K562 (cell line): ENCODE measurements around the gene TMEM41B. TPM values are rescaled to one million over a fixed set of nuclear protein-coding genes. Genes with fewer than 3 reads are reported as not detected.

ENCODE experiments used
- ATAC-seq: fragments of 200-7000 bp; cut with Tn5 transposase; 3 replicates; pipeline ENCODE4 v1.9.1; 2020; ENCODE audit warnings: moderate library complexity
- BruUV-seq: library from RNA; stranded (reverse); fragments of 400-500 nt; replicated peaks from 2 replicates; lab custom pipeline; 2021; lab: Mats Ljungman, UMichigan
- CTCF ChIA-PET: fragments of 300-600 bp; formaldehyde crosslinking; extraction: SDS; loops from one replicate; lab custom pipeline; 2021; ENCODE audit warnings: low intra/inter-chr PET ratio; lab: Yijun Ruan, JAX
- POLR2A ChIA-PET: fragments of 300-600, 350-650 bp; sonication (Branson Sonifier 250); formaldehyde crosslinking; extraction: SDS; loops from one replicate; lab custom pipeline; 2021; ENCODE audit warnings: antibody characterized with exemption, inconsistent platforms; lab: Yijun Ruan, JAX
- DNase-seq, 4 experiments: peaks; one replicate each; pipeline versions ENCODE4 v3.0.0 to v3.0.0-alpha.2; 2011 to 2018; ENCODE audit warnings: low spot score in 3 of 4, mixed read lengths in 3 of 4; ENCODE audit errors: extremely low read depth in 1 of 4
- FAIRE-seq: peaks from 2 replicates; lab custom pipeline; 2011; peaks lifted over from hg19 to GRCh38; lab: Jason Lieb, UNC
- H2AFZ ChIP-seq: 2 replicates; pipeline ENCODE4 v1.6.0; 2011; ENCODE audit warnings: low read depth, low read length, control low read depth, inconsistent platforms
- H3K27ac ChIP-seq: fragments of 200-600 bp; 3 replicates; pipeline ENCODE4 v1.8.0; 2011; ENCODE audit warnings: low read depth, mild to moderate bottlenecking, control low read depth, inconsistent platforms, low read length, moderate library complexity, mixed read lengths; ENCODE audit errors: extremely low read depth
- H3K27me3 ChIP-seq, 2 experiments: fragments of 300-600 bp in 1 of 2; 2 replicates in 1 of 2; 3 replicates in 1 of 2; pipeline versions ENCODE4 v1.6.0 to v1.8.0; 2011; ENCODE audit warnings: inconsistent platforms in 2 of 2, low read length in 2 of 2, mild to moderate bottlenecking in 1 of 2, mixed read lengths in 1 of 2, moderate library complexity in 1 of 2; ENCODE audit not compliant: control insufficient read depth in 2 of 2, insufficient read depth in 2 of 2
- H3K36me3 ChIP-seq: fragments of 300-600 bp; 3 replicates; pipeline ENCODE4 v1.8.0; 2011; ENCODE audit warnings: mild to moderate bottlenecking, low read length, inconsistent platforms; ENCODE audit not compliant: control insufficient read depth, insufficient read depth
- H3K4me1 ChIP-seq, 2 experiments: fragments of 200-600 bp in 1 of 2; replicated peaks in 1 of 2; 2 replicates in 1 of 2; 3 replicates in 1 of 2; pipeline versions ENCODE4 v1.5.1 to v1.8.0; 2011; ENCODE audit warnings: inconsistent platforms in 2 of 2, low read length in 2 of 2, mild to moderate bottlenecking in 1 of 2, mixed read lengths in 1 of 2, moderate library complexity in 1 of 2; ENCODE audit not compliant: control insufficient read depth in 2 of 2, insufficient read depth in 2 of 2
- H3K4me2 ChIP-seq: 2 replicates; pipeline ENCODE4 v1.6.1; 2011; ENCODE audit warnings: low read length, control low read depth, inconsistent platforms, mixed read lengths; ENCODE audit not compliant: insufficient read depth
- H3K4me3 ChIP-seq: fragments of 200-600 bp; sonication (generic), shearing (Covaris generic); 2 replicates; pipeline ENCODE4 v1.5.1; 2016; ENCODE audit warnings: control low read depth, inconsistent platforms
- H3K79me2 ChIP-seq: fragments of 200-600 bp; 3 replicates; pipeline ENCODE4 v1.8.0; 2011; ENCODE audit warnings: low read length, inconsistent platforms; ENCODE audit not compliant: control insufficient read depth, insufficient read depth
- H3K9ac ChIP-seq, 2 experiments: 2 replicates each; pipeline versions ENCODE4 v1.6.0 to v1.6.1; 2011; ENCODE audit warnings: low read depth in 2 of 2, low read length in 2 of 2, control low read depth in 1 of 2, inconsistent platforms in 1 of 2, mild to moderate bottlenecking in 1 of 2, mixed read lengths in 1 of 2; ENCODE audit not compliant: insufficient read depth in 1 of 2
- H3K9me1 ChIP-seq: one replicate; pipeline ENCODE4 v1.6.0; 2011; ENCODE audit warnings: inconsistent platforms, mild to moderate bottlenecking, low read length, moderate library complexity; ENCODE audit not compliant: control insufficient read depth, insufficient read depth
- H3K9me3 ChIP-seq: replicated peaks from 2 replicates; pipeline ENCODE4 v1.5.1; 2011; ENCODE audit warnings: low read depth, low read length, inconsistent platforms; ENCODE audit not compliant: control insufficient read depth, insufficient read depth
- H4K20me1 ChIP-seq: replicated peaks from 2 replicates; pipeline ENCODE4 v1.6.1; 2011; ENCODE audit warnings: low read length, inconsistent platforms, mixed read lengths; ENCODE audit not compliant: control insufficient read depth, insufficient read depth
- ESRRA ChIP-seq: fragments of 450-650 bp; IDR thresholded peaks from 2 replicates; pipeline ENCODE4 v1.6.1; 2014; ENCODE audit warnings: low read depth, mild to moderate bottlenecking, moderate library complexity, borderline replicate concordance
- HDAC2 ChIP-seq: fragments of 450-650 bp; IDR thresholded peaks from 2 replicates; pipeline ENCODE4 v1.6.1; 2016; ENCODE audit warnings: mild to moderate bottlenecking
- MEIS2 ChIP-seq: fragments of 450-650 bp; IDR thresholded peaks from 2 replicates; pipeline ENCODE4 v1.6.1; 2014; ENCODE audit warnings: mild to moderate bottlenecking; ENCODE audit not compliant: partially characterized antibody
- NCOA2 ChIP-seq, 2 experiments: fragments of 450-650 bp; IDR thresholded peaks; 2 replicates each; pipeline ENCODE4 v1.6.1; 2018; ENCODE audit warnings: mild to moderate bottlenecking in 2 of 2, moderate library complexity in 1 of 2; ENCODE audit not compliant: partially characterized antibody in 2 of 2
- RNF2 ChIP-seq: sonication (generic); IDR thresholded peaks from 2 replicates; pipeline ENCODE4 v1.6.1; 2016
- SAP30 ChIP-seq: fragments of 200-600 bp; sonication (generic); IDR thresholded peaks from 2 replicates; pipeline ENCODE4 v1.6.1; 2012; ENCODE audit warnings: borderline replicate concordance, low read depth, mild to moderate bottlenecking, moderate library complexity, low read length, control low read depth, inconsistent platforms; ENCODE audit not compliant: insufficient read depth, poor library complexity, severe bottlenecking
- SMARCE1 ChIP-seq: fragments of 450-650 bp; IDR thresholded peaks from 2 replicates; pipeline ENCODE4 v1.7.1; 2016; ENCODE audit warnings: mild to moderate bottlenecking
- ZBTB1 ChIP-seq: sonication (generic); formaldehyde crosslinking; IDR thresholded peaks from 2 replicates; pipeline ENCODE4 v1.8.1; 2023; ENCODE audit warnings: missing genetic modification reagents, low read depth, mild to moderate bottlenecking, borderline replicate concordance
- WGBS: fragments of 100-300 bp; shearing (Covaris generic); methylation state at CpG from one replicate; pipeline ENCODE4 v1.1.6; 2016; ENCODE audit warnings: low coverage, mixed read lengths; ENCODE audit not compliant: insufficient coverage; ENCODE audit errors: missing lambda C conversion rate; 5-methylcytosine and 5-hydroxymethylcytosine counted together
- in situ Hi-C: fragments of 300-500 bp; cut with MboI; formaldehyde crosslinking; loops from 4 replicates; pipeline ENCODE4 v1.15.0; 2018; ENCODE audit warnings: inconsistent platforms, mixed read lengths
- intact Hi-C: fragments of 100-400 bp; cut with micrococcal nuclease; formaldehyde crosslinking; loops from 2 replicates; pipeline ENCODE4 v1.14.2; 2022
- polyA plus RNA-seq, 8 experiments: library from polyadenylated mRNA; depleted of rRNA in 4 of 8; stranded (reverse) in 5 of 8; unstranded in 3 of 8; fragments of >200 nt; fragmentation: Nextera tagmentation in 2 of 8; fragmentation: Illumina TruSeq in 1 of 8; extraction: Ambion mirVana in 2 of 8; extraction: Trizol in 1 of 8; gene quantifications; 2 replicates each; pipeline versions ENCODE4 v1.2.1 to v1.2.3, GENCODE V29; 2011 to 2014; ENCODE audit warnings: inconsistent platforms in 1 of 8, missing spikeins in 1 of 8
- total RNA-seq, 7 experiments: library from RNA; depleted of rRNA in 6 of 7; stranded (reverse); fragments of >200 nt in 6 of 7; fragmentation: Illumina TruSeq in 2 of 7; extraction: Trizol in 2 of 7; gene quantifications; 2 replicates each; pipeline versions ENCODE4 v1.2.1 to v1.2.3, GENCODE V29; 2011 to 2021; ENCODE audit warnings: low replicate concordance in 1 of 7
- TF ChIP-seq, protein P1 (sequence below): fragments of 450-650 bp; IDR thresholded peaks from 2 replicates; pipeline ENCODE4 v1.6.1; 2016
- TF ChIP-seq, protein P2 (sequence below): sonication (generic); IDR thresholded peaks from 2 replicates; pipeline ENCODE4 v1.6.1; 2016
- TF ChIP-seq, protein P3 (sequence below), 2 experiments: IDR thresholded peaks in 1 of 2; conservative IDR thresholded peaks in 1 of 2; 2 replicates each; pipeline ENCODE4 v1.6.1; 2016; ENCODE audit warnings: low read depth in 2 of 2, mild to moderate bottlenecking in 1 of 2, missing compliant biosample characterization in 1 of 2, missing genetic modification characterization in 1 of 2, moderate library complexity in 1 of 2
- TF ChIP-seq, protein P4 (sequence below): fragments of 250-450 bp; sonication (Bioruptor Pico); IDR thresholded peaks from 2 replicates; pipeline ENCODE4 v1.4.0; 2020; ENCODE audit warnings: mild to moderate bottlenecking, moderate library complexity, borderline replicate concordance

TMEM41B gene
- total and polyA plus RNA-seq, 9 of the 15 experiments (the other 6 are each of a cell fraction or from before 2014, with no cell fraction given) = 17.1 to 89.6 (median 48.7) TPM

DNA sequence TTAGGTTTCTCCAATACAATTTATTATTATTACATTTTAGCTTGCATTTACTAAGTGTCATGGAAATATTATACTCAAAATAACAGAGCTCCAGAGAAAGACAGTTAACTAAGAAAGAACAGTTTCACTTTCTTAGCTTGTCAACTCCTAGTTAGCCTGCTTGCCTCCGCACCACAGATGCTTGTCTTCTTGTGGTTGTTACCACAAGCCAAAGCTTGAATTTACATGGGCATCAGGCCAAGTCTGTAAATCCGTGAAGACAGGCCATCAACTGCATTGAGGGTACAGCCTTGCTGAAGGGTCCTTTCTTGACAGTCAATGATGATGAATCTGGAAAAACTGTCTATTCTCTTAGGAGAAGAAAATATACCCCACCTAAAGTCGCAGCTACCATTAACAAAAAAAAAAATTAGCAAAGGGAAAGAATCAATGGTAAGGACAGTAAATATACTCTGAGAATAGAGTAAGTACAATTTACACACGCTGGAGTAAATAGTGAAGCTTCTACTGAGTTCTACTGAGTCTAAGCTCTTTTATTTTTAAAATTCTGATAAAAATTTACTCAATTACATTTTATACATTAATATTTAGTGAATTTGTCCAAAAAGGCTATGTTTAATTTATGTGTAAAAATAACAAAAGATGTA, 33.6 kb downstream of the TMEM41B start:
- WGBS = 39% methylated on average over 4 of the region's 4 CpGs
- peak; percentile 54 for FAIRE-seq
- TF ChIP-seq ZBTB1 (CRISPR knock-in tag) (peak; percentile 43; the same call in 1 of the 2 replicates), MEIS2 (peak; percentile 88), ESRRA (peak; percentile 71; the same call in 1 of the 2 replicates), NCOA2 (IDR thresholded peaks at IDR 0.05; ENCODE audit: partially characterized antibody in 2 of 2) (no peak), HDAC2 (0 out of 2 replicates have a peak, but pooled peaks have one; percentile 24), RNF2 (0 out of 2 replicates have a peak, but pooled peaks have one; percentile 31), SAP30 (no peak), SMARCE1 (peak; percentile 20; the same call in 1 of the 2 replicates)
- TF ChIP-seq, protein P1, sequence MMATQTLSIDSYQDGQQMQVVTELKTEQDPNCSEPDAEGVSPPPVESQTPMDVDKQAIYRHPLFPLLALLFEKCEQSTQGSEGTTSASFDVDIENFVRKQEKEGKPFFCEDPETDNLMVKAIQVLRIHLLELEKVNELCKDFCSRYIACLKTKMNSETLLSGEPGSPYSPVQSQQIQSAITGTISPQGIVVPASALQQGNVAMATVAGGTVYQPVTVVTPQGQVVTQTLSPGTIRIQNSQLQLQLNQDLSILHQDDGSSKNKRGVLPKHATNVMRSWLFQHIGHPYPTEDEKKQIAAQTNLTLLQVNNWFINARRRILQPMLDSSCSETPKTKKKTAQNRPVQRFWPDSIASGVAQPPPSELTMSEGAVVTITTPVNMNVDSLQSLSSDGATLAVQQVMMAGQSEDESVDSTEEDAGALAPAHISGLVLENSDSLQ = peak; percentile 48
- TF ChIP-seq, protein P2, sequence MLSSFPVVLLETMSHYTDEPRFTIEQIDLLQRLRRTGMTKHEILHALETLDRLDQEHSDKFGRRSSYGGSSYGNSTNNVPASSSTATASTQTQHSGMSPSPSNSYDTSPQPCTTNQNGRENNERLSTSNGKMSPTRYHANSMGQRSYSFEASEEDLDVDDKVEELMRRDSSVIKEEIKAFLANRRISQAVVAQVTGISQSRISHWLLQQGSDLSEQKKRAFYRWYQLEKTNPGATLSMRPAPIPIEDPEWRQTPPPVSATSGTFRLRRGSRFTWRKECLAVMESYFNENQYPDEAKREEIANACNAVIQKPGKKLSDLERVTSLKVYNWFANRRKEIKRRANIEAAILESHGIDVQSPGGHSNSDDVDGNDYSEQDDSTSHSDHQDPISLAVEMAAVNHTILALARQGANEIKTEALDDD = peak; percentile 98
- TF ChIP-seq, protein P3, sequence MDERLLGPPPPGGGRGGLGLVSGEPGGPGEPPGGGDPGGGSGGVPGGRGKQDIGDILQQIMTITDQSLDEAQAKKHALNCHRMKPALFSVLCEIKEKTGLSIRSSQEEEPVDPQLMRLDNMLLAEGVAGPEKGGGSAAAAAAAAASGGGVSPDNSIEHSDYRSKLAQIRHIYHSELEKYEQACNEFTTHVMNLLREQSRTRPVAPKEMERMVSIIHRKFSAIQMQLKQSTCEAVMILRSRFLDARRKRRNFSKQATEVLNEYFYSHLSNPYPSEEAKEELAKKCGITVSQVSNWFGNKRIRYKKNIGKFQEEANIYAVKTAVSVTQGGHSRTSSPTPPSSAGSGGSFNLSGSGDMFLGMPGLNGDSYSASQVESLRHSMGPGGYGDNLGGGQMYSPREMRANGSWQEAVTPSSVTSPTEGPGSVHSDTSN (CRISPR knock-in tag; IDR thresholded peaks at IDR 0.05; ENCODE audit: low read depth) = no peak
- TF ChIP-seq, protein P3 (tag; conservative IDR thresholded peaks at IDR 0.05; ENCODE audit: low read depth) = peak; percentile 68
- TF ChIP-seq, protein P4, sequence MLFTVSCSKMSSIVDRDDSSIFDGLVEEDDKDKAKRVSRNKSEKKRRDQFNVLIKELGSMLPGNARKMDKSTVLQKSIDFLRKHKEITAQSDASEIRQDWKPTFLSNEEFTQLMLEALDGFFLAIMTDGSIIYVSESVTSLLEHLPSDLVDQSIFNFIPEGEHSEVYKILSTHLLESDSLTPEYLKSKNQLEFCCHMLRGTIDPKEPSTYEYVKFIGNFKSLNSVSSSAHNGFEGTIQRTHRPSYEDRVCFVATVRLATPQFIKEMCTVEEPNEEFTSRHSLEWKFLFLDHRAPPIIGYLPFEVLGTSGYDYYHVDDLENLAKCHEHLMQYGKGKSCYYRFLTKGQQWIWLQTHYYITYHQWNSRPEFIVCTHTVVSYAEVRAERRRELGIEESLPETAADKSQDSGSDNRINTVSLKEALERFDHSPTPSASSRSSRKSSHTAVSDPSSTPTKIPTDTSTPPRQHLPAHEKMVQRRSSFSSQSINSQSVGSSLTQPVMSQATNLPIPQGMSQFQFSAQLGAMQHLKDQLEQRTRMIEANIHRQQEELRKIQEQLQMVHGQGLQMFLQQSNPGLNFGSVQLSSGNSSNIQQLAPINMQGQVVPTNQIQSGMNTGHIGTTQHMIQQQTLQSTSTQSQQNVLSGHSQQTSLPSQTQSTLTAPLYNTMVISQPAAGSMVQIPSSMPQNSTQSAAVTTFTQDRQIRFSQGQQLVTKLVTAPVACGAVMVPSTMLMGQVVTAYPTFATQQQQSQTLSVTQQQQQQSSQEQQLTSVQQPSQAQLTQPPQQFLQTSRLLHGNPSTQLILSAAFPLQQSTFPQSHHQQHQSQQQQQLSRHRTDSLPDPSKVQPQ (CRISPR knock-in tag) = no peak

More for the DNA sequence above, 33.6 kb downstream of the TMEM41B start:
- Histone ChIP-seq H3K4me1 (no peaks in the 10 kb centered on the region; a peak in 1 of 5 replicates), H2AFZ (no peak overlapping the region), H3K9me1 (no peaks in the 10 kb centered on the region), H3K4me2 (no peak overlapping the region), H3K4me3 (no peak overlapping the region), H3K9ac (no peak overlapping the region), H3K79me2 (no peaks in the 10 kb centered on the region), H3K27me3 (no peaks in the 10 kb centered on the region), H4K20me1 (no peaks in the 10 kb centered on the region), H3K27ac (no peak overlapping the region), H3K9me3 (no peaks in the 10 kb centered on the region), H3K36me3 (peaks cover 37% of the 10 kb centered on the region; the same call in 2 of the 3 replicates)
- DNase-seq (peak in 1 of 4 experiments; percentile 52), ATAC-seq (peak; percentile 62)
- in situ Hi-C loops (no loop called here), intact Hi-C loops (no loop called here)
- no TSS peak for BruUV-seq
- ChIA-PET CTCF (interaction anchor here (0.6 kb wide), 1 partner anchor 8 kb away, joined by 3 read pairs; no protein-coding TSS in a partner anchor), POLR2A (interaction anchor here (1.0 to 1.8 kb wide), 7 partner anchors 12 to 180 kb away, joined by 3 to 6 read pairs (median 4); partner anchors contain the start of genes DENND5A, IPO7 and ZNF143)
